Globus pallidus (tissue), 1 donor: ENCODE results near the gene JAML.

ENCODE experiments used
- DNase-seq: peaks from one replicate; pipeline ENCODE4 v3.0.0-alpha.2; 2015; ENCODE audit warnings: low spot score

The JAML gene

DNA sequence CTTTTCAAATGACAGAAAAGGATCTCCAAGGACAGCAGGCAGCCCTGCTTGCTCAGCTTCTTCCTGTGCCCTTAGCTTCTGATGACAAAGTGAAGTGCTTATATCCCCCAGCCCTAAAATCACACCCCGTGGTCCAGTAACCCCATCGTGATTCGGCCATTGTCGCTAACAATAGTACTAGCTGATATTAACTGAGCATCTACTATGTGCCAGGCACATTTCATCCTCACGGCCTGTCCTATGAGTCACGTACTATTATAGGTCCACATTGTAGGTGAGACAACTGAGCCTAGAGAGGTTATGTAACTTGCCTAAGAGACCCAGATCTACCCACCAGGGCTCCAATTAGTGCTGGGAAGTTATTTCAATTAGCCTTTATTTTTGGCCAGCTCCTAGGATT, 78.3 kb downstream of the JAML start:
- DNase-seq, result no peak

DNA sequence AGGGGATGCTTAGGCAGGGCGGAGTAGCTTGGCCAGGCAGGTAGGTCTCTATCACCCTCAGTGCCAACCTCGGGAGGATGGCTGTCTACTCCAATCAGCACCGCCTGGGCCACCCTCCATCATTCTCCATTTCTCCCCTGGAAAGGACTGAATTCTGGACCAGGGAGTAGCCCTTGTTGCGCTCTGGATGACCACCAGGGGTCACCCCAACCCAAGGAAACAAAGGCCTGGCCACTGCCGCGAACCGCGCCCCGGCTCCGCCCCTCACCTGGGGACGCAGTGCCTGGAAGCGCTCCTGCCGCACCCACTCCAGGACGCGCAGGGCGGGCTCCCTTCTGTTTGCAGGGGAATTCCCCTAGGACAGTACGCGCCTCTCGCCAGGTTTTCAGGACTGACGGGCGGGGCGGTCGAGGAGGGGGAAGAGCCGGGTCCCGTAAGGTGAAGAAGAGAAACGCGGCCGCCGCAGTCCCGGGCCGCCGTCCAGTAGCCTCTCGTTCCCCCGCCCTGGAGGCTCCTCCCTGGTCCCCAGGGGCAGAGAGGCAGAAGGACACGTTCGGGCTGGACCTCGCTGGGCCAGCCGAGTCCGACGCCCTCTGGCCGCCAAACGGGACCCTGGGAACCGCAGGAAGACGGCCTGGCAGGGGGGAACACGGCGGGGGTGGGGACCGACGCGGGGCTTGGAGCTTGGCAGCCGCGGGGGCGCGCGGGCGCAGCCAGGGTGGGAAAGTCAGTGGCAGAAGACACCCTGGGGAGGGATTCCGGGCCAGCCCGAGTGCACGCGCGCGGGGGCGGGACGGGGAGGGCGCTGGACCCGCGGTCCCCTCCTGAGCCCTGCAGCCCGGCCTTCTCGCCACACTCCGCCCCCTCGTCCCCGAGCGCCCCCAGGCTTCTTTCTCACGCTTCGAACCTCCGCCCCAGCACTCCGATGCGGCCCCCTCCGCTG, 79.3 kb downstream of the JAML start:
- DNase-seq, result peak; percentile 71

DNA sequence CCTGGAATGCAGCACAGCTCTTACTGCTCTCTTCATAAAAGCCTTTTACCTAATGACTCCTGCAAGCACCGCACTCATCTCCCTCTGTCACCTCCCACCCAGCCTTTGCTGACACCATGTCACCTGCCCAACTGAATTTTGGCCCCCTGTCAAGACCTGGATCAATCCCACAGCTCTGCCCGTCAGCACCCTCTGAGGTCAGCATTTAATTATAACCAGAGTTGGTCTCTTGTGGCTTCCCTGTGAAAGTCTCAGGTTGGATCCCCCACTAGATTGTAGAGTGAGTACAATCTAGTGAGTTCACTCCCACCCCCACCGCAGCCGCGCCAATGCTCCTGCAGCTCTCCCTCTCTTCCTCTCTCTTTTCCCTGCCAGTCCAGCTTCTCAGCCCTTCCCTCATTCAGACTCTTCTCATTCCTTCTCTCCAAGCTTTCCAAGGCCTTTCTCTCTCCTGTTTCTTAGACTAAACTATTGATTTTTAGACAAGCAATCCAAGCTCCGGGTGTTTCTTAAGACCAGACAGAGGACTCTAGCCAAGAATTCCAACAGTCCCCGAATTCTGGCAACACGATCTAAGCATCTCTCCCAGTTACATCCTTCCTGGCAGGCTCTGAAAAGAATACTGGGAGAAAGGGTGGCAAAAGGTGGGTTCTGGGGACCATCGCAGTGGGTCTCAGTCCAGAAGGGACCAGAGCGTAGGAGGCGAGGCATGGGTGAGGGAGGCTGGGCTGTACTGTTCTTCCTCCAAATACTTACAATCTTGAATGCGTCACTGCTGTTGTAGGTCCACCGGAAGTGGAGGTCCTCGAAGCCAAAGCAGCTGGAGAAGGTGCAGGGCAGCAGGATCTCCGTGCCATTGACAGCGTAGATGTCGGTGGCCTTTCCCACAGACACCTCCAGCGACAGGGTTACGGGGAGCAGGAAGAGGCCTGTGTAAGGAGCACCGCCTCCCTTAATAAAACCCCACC, 80.2 kb downstream of the JAML start:
- DNase-seq, result no peak
